LNCaP clone FGC (cell line): ENCODE measurements around the gene NPHP1.
"Not testable (repeated sequence)": the region's sequence is repeated elsewhere in the genome, so short reads cannot be mapped to it uniquely, and the experiment has no call there.

Experiments used
- DNase-seq: peaks from one replicate; pipeline ENCODE4 v3.0.0-alpha.2; 2011; ENCODE audit warnings: low read depth
- H3K4me3 ChIP-seq: 2 replicates; pipeline ENCODE4 v1.5.1; 2011; ENCODE audit warnings: mild to moderate bottlenecking, low read depth, low read length, control low read depth
- CTCF ChIP-seq: IDR thresholded peaks from 2 replicates; pipeline ENCODE4 v1.5.1; 2012; ENCODE audit warnings: mild to moderate bottlenecking; ENCODE audit not compliant: control insufficient read depth, insufficient read depth; ENCODE audit errors: extremely low read depth

Gene NPHP1

GRCh38 chr2:110100480-110100879, 104.3 kb downstream of the NPHP1 start:
- TF ChIP-seq CTCF = no peak
- DNase-seq = no peak

DNA sequence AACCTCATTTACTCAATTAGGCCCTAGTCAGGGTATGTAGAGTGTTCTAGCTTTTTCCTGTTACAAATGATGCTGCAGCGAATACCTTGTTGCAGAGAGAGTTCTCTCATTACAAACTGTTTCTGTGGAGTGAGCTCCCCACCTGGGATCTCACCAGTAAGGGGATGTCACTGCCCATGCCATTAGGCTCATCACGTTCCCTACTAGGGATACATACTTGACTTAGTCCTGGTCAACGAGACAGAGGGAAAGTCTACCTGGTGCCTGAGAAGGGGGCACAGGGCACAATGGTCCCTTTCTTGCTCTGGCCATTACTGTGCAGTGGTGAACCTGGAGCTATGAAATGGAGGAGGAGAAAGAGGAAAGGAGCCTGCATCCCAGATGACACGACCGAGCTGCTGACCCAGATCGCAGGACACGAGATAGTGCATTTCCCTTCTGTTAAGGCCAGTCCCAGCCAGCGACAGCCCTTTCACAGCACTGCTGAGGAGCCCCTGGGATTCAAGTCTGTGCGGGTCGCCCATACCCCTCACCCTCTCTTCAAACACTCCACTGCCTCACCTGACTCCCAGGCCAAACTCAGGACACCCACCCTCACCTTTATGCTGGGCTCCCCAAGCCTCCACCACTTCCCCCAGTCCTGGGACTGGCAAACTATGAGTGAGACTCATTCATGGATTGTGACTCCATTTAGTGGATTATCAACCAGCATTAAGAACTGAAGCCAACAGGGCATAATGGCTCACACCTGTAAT, 105.2 kb downstream of the NPHP1 start:
- H3K4me3 ChIP-seq = no peak overlapping the region
- no peak for TF ChIP-seq CTCF
- no peak for DNase-seq

More at GRCh38 chr2:110100480-110100879, 104.3 kb downstream of the NPHP1 start:
- H3K4me3 ChIP-seq = no peak overlapping the region

DNA sequence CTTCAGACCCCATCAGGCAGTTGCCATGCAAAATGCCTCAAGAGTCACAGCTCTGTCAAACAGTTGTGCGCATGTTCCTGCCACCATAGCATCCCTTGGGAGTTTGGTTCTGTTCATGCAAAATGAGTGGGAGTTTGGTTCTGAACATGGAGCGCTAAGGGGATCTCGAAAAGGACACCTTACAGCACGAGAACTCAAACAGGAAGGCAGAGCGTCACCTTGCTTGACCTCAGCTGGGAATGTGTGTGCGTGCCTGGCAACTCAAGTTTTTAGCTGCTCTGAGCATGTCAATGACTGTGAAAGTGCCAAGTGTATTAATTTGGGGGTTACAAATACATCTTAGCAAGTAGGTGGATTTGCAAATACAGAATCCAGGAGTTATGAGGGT, 105.8 kb downstream of the NPHP1 start:
- H3K4me3 ChIP-seq = no peak overlapping the region
- no peak for TF ChIP-seq CTCF
- DNase-seq = no peak

- H3K4me3 ChIP-seq = no peak overlapping the region
- no peak for TF ChIP-seq CTCF
- no peak for DNase-seq
Observed at GRCh38 chr2:110097506-110098220, 107.2 kb downstream of the NPHP1 start.

GRCh38 chr2:110095994-110096633, 108.7 kb downstream of the NPHP1 start:
- TF ChIP-seq CTCF = no peak
- no peak for DNase-seq
- no peak overlapping the region for H3K4me3 ChIP-seq

- not testable (repeated sequence) for H3K4me3 ChIP-seq, DNase-seq
Observed at GRCh38 chr2:110094884-110095534, 109.8 kb downstream of the NPHP1 start.

DNA sequence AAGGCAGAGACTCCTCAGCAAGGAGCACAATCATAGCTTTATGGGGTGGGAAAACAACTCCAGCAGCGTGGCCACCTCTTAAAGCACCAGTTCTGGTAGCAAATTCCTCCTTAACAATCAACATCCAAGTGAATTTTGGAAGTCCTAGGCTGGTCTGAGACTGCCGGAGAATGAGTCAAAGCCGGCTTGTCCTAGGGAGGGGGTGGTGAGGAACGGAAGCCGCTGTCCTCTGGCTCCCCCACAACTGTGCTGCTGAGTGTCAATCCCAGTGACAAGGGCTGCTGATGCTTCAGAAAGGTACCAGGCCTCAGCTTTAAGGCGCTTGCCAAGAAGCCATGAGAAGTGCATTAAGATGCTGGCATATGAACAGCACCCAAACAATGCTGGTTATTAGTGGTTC, 110.9 kb downstream of the NPHP1 start:
- H3K4me3 ChIP-seq, DNase-seq: not testable (repeated sequence)

GRCh38 chr2:110090164-110090563, 114.6 kb downstream of the NPHP1 start:
- DNase-seq, H3K4me3 ChIP-seq: not testable (repeated sequence)

- not testable (repeated sequence) for DNase-seq, H3K4me3 ChIP-seq
Observed at GRCh38 chr2:110083757-110084156, 121.1 kb downstream of the NPHP1 start.

- DNase-seq = not testable (repeated sequence)
Observed at GRCh38 chr2:110083162-110083561, 121.7 kb downstream of the NPHP1 start.

GRCh38 chr2:110078104-110078503, 126.7 kb downstream of the NPHP1 start:
- not testable (repeated sequence) for H3K4me3 ChIP-seq, DNase-seq

More at GRCh38 chr2:110083162-110083561, 121.7 kb downstream of the NPHP1 start:
- not testable (repeated sequence) for H3K4me3 ChIP-seq

GRCh38 chr2:110075896-110076295, 128.9 kb downstream of the NPHP1 start:
- not testable (repeated sequence) for H3K4me3 ChIP-seq, DNase-seq
